AG09309 (cell line): Measurements from ENCODE around the gene TP53AIP1.

Source experiments
- DNase-seq: peaks from one replicate; pipeline ENCODE4 v3.0.0-alpha.2; 2010; ENCODE audit warnings: low read depth
- H3K4me3 ChIP-seq: 2 replicates; pipeline ENCODE4 v1.5.1; 2011; ENCODE audit warnings: mild to moderate bottlenecking, low read depth, low read length, moderate library complexity; ENCODE audit not compliant: control insufficient read depth
- CTCF ChIP-seq: IDR thresholded peaks from 2 replicates; pipeline ENCODE4 v1.5.1; 2011; ENCODE audit warnings: mild to moderate bottlenecking, low read depth, low read length, inconsistent platforms; ENCODE audit not compliant: insufficient read depth, control insufficient read depth; ENCODE audit errors: missing control alignments

Gene TP53AIP1

GRCh38 chr11:128890543-128891368 is 51.9 kb downstream of the TP53AIP1 start, which contains the start of gene KCNJ5:
TSS of gene KCNJ5 (plus strand) at chr11:128891356. CDS start at chr11:128911274, 19,918 bp downstream.
- H3K4me3 ChIP-seq: peak within 1 kb of the TSS; percentile 55
- no peak for TF ChIP-seq CTCF
- DNase-seq: no peak

- peak overlapping the region; percentile 55 for H3K4me3 ChIP-seq
- no peak for DNase-seq
- TF ChIP-seq CTCF: no peak
Observed at GRCh38 chr11:128890216-128890542, 52.5 kb downstream of the TP53AIP1 start.

GRCh38 chr11:128889657-128890213 is 52.9 kb downstream of the TP53AIP1 start:
- TF ChIP-seq CTCF: no peak
- no peak overlapping the region for H3K4me3 ChIP-seq
- DNase-seq: no peak

GRCh38 chr11:128888034-128888985 is 54.4 kb downstream of the TP53AIP1 start:
- DNase-seq: no peak
- no peak for TF ChIP-seq CTCF

GRCh38 chr11:128886406-128887124 is 56.1 kb downstream of the TP53AIP1 start:
- TF ChIP-seq CTCF: no peak
- no peak for DNase-seq
- H3K4me3 ChIP-seq: no peak overlapping the region

More at GRCh38 chr11:128888034-128888985, 54.4 kb downstream of the TP53AIP1 start:
- no peak overlapping the region for H3K4me3 ChIP-seq
